Amniotic epithelial cell (primary cell): Measurements from ENCODE around the gene SMAD5.

Experiments
- DNase-seq: peaks from one replicate; pipeline ENCODE4 v3.0.0-alpha.2; 2010; ENCODE audit warnings: low read depth

The SMAD5 gene

DNA sequence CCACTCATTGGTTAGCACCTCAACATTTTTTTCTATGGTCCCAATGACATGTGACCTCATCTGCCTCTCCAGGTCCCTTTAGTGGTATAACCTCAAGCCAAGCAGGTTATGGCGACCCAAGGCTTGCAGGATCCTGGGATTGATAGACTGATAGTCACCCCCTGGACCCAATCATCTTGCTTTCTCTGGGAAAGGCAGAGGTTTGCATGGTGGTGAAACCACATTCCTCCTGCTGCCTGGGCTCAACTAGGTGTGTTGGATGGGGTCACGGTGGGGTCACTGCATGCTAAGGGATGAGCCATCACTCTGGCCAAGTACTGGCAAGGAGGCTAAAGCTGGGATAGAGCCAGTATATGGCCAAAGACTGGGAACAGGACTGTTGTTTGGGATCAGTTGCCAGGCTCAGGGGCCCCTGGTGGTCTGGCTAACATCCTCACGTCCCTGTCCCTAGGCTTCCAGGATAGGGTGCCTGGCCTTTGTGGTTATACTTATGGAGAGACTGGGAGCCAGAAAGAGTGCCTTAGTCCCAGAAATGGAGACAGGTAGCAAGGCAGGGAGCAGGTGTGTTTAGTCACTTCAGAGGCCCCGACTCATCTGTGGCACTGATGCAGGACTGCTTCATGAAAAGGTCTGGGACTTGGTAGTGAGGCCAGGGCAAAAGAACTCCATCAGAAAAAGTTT lies 65.0 kb downstream of the SMAD5 start:
- no peak for DNase-seq

GRCh38 chr5:136198453-136198852 lies 65.8 kb downstream of the SMAD5 start:
- DNase-seq: no peak

DNA sequence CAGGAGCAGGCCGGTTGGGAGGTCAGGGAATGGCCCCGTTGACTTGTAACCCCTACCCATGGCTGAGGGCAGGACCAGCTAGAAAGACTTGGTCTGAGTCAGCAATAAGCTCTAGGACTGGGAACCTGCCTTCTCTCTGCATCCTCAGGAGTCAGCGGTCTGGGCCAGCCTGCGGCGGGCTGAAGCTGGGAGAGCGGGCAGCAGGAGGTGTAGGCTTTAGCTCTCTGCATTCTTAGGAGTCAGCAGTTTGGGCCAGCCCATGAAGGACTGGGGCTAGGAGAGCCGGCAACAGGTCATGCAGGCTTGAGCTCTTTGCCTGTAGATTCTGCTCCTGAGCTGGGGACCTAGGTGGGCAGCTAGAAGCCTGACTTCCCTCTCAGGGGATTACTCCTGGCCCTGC lies 66.8 kb downstream of the SMAD5 start:
- DNase-seq: no peak

DNA sequence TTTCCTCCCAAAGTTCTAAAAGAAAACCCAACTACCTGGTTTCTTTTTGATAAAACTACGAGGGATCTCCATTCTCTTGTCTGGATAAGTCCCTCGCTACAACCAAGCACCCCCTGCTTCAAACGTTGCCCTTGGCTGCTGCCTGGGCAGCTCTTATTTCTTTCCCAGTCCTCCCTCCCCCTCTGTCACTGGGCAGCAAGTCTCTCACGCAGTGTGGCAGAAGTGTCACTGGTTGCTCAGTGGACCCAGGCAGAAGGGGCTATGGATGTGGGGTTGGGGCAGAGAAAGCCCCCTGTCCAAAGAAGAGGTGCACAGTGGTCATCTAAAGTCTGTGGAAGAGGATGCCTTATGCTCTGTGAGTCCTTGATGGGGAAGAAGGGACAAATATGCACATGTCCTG lies 67.5 kb downstream of the SMAD5 start:
- DNase-seq: no peak

- no peak for DNase-seq
These were observed 68.1 kb downstream of the SMAD5 start for GRCh38 chr5:136200761-136201160.

DNA sequence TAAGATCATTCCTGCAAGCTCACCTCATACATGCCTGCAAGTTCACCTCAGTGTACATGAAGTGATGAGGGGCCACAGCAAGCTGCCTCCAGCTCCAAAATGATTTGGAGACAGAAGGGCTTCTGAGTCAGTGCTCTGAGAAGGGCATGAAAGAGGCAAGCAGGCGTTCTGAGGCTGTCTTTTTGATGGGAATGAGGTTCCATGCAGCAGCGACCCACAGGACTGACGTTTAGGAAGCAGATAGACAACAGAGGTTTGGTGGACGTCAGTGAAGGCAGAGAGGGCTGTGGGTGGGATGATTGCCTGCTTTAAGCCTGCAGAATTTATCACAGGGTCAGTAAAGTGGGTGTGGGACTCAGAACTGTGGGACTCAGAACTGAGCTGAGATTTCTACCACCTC lies 69.2 kb downstream of the SMAD5 start:
- no peak for DNase-seq

- DNase-seq: no peak
These were observed 70.0 kb downstream of the SMAD5 start for GRCh38 chr5:136202469-136203205.

GRCh38 chr5:136203303-136203922 lies 70.8 kb downstream of the SMAD5 start:
- no peak for DNase-seq

DNA sequence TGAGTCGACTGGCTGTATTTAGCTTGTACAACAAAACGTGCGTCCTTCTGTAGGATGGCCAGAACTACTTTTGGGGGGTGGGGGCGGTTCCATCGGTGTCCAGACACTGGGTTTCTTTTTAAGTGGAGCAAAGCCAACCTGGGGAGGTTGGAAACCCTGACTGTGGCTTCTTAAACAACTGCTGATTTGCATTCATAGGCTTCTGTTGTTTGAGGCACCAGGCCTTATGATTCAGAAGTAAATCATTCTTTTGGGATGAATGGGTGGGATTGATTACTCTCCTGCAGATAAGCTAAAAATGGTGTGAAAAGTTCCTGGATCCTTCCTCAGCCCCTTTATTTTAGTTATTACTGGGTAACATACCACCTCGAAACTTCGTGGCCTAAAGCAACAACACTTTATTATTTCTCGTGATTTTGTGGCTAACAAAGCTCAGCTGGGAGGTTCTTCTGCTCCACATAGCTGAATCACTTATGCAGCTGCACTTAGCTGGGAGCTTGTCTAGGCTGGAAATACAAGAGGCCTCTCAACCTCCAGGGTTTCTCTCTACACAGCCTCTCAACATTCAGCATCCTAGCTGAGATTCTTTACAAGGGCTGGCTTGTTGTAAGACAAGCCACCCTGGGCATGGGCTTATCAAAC lies 72.5 kb downstream of the SMAD5 start:
- DNase-seq: no peak

DNA sequence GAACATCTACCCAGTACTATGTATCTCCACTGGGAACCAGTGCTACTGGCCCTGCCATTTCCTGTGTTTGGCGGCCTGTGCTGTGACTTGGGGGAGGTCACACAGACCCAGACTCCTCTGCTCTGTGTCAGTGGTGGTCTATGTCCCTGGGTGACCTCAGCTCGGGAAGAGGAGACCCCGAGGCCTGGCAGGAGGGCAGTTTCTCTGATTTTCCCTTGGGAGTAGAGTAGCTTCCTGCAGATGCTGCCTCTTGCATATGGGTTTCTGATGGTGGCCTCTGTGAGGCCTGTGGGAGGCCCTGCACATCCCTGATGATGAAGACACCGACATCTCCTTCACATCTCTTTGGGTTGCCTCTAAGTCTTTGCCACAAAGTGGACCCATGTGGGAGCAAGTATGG lies 73.3 kb downstream of the SMAD5 start:
- no peak for DNase-seq

DNA sequence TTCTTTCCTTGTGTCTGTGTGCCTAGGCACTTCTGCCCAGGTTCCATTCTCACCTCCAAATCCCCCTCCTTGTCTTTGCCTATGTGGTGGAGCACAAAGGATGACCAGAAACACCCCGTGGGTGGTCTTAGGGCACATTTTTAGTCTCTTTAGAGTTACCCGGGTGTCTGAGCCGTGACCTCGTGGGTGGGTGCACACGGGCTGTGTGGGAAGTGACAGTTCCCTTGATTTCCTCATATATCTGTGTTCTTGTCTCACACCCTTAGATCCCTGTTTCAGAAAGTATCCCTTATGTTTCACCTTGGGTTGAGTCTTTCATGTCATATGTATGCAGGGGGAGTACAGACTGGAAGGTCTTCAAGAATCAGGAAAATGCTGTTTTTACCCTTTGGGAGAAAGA lies 73.7 kb downstream of the SMAD5 start:
- no peak for DNase-seq

GRCh38 chr5:136207631-136208030 lies 75.0 kb downstream of the SMAD5 start:
- no peak for DNase-seq

- DNase-seq: no peak
These were observed 76.3 kb downstream of the SMAD5 start for GRCh38 chr5:136208916-136209315.

- no peak for DNase-seq
These were observed 76.8 kb downstream of the SMAD5 start for GRCh38 chr5:136209346-136209910.

DNA sequence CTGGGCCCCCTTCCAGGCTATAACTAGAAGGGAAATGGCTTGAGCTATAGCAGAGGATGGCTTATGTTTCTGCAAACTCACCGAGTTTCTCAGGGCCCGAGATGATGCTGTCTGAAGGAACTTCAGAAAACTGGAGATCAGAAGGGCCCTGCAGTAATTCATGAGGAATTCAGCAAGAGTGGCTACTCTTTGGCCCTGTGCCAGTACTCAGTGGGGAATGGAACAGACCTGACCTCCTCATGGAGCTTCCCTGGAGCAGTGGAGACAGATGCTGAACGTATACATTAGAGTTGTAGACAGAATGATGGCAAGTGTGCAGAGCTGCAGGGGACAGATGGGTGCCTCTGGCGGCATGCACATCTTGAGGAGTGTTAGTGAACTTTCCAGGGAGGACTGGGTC lies 77.6 kb downstream of the SMAD5 start:
- no peak for DNase-seq

GRCh38 chr5:136211282-136212040 lies 78.8 kb downstream of the SMAD5 start:
- DNase-seq: no peak

DNA sequence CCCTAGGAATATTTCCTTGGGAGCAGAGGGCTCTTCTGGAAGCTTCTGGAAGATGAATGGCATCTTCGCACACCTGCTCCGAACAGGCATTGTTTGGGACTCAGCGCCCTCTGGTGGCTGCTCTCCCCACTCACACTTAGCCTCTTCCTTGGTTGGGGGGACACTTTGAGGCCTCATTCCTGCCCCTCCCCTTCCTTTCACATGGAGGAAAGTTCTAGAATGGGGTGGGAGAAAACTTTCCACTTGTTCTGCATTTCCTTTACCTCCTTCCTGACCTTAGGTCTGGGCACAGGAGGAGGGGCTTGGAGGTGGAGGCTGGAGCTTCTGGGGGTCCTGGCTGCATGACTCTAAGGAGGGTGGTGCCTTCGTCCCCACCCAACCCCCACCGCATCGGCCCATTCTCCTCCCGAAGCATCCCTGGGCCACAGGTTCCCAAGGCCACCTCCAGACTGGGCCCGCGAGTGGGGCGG lies 79.6 kb downstream of the SMAD5 start:
- DNase-seq: peak; percentile 45

DNA sequence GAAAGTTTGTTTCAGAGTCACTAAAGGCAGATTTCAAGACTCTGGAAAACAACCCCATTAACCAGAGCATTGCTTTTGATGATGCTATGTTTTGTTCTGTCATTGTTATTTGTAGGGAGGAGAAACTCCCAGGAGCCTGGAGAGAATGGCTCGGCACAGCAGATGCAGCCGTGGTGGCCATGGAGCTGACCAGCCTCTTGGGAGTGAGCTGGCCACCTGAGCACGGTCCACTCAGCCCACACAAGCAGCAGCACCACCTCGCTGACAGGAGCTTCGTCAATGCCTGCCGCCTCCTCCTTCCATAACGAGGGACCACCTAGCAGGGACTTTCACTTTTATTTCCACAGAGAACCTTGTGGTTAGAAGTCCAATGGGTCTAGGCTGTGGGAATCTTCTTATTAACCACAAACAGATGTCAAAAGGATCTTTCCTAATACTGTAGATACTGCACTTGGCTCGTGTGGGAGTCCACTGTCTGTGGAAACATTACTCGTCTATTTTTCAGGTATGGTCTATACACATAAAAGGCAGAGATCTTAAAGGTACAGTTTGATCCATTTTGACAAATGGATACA lies 81.4 kb downstream of the SMAD5 start:
- peak; percentile 58 for DNase-seq

- DNase-seq: no peak
These were observed 83.2 kb downstream of the SMAD5 start for GRCh38 chr5:136215812-136216211.

- no peak for DNase-seq
These were observed 83.6 kb downstream of the SMAD5 start for GRCh38 chr5:136216230-136216629.

DNA sequence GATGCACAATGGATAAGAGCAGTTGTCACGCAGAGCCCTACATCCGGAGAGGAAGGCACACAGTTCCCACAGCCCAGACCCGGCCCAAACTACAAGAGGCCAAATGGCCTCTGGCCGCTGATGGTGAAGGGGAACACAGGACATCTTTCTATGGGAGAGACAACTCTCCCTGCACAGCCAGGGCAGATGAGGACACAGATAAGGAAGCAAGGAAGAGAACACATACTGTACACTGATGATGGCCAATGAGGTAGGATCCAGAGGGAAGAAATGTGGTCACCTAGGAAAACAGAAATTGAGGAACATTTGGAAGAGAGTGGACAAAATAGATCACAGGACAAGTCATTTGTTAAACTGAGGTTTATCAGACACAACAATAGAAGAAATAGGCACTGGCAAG lies 88.7 kb downstream of the SMAD5 start:
- no peak for DNase-seq
